GM21390 (cell line): ENCODE measurements around the gene TCEA2.
"Not testable (repeated sequence)": the region's sequence is repeated elsewhere in the genome, so short reads cannot be mapped to it uniquely, and the experiment has no call there.

ENCODE experiments used
- ATAC-seq: cut with Tn5 transposase; IDR thresholded peaks from one replicate; pipeline ENCODE4 v1.9.1; 2021; ENCODE audit not compliant: unreplicated experiment

Gene TCEA2

GRCh38 chr20:64077094-64077493 lies 14.1 kb downstream of the TCEA2 start:
- ATAC-seq, result no peak

GRCh38 chr20:64077541-64077875 lies 14.5 kb downstream of the TCEA2 start:
- no peak for ATAC-seq

- no peak for ATAC-seq
These were observed 15.0 kb downstream of the TCEA2 start for GRCh38 chr20:64077876-64078551.

- ATAC-seq, result no peak
These were observed 15.9 kb downstream of the TCEA2 start for GRCh38 chr20:64078934-64079272.

GRCh38 chr20:64079273-64080012 lies 16.4 kb downstream of the TCEA2 start, which contains the start of gene RGS19:
Gene RGS19 (minus strand): TSS chr20:64079518. CDS start chr20:64076886, 2,632 bp downstream.
- no peak for ATAC-seq

GRCh38 chr20:64080013-64080812 lies 17.2 kb downstream of the TCEA2 start, which contains the start of gene OPRL1:
Gene OPRL1 (plus strand): TSS chr20:64080082. CDS start chr20:64092721, 12,639 bp downstream.
- no peak for ATAC-seq

GRCh38 chr20:64080813-64081623 lies 18.0 kb downstream of the TCEA2 start:
- ATAC-seq, result no peak

- no peak for ATAC-seq
These were observed 18.6 kb downstream of the TCEA2 start for GRCh38 chr20:64081624-64081964.

GRCh38 chr20:64082126-64082731 lies 19.2 kb downstream of the TCEA2 start:
- ATAC-seq, result no peak

GRCh38 chr20:64082820-64083377 lies 19.9 kb downstream of the TCEA2 start:
- ATAC-seq, result no peak

GRCh38 chr20:64083378-64083803 lies 20.4 kb downstream of the TCEA2 start:
- no peak for ATAC-seq

- ATAC-seq, result no peak
These were observed 21.0 kb downstream of the TCEA2 start, which contains the start of gene LKAAEAR1 for GRCh38 chr20:64083804-64084684. Gene LKAAEAR1 (minus strand): TSS chr20:64084398. CDS start chr20:64084219, 179 bp downstream.

GRCh38 chr20:64084685-64085152 lies 21.7 kb downstream of the TCEA2 start:
- no peak for ATAC-seq

GRCh38 chr20:64086801-64087200 lies 23.8 kb downstream of the TCEA2 start:
- ATAC-seq, result no peak

- ATAC-seq, result not testable (repeated sequence)
These were observed 24.3 kb downstream of the TCEA2 start for GRCh38 chr20:64087226-64087825.

- ATAC-seq, result not testable (repeated sequence)
These were observed 25.6 kb downstream of the TCEA2 start for GRCh38 chr20:64088586-64088985.

- ATAC-seq, result no peak
These were observed 27.2 kb downstream of the TCEA2 start for GRCh38 chr20:64090165-64090564.

- ATAC-seq, result no peak
These were observed 28.3 kb downstream of the TCEA2 start for GRCh38 chr20:64091340-64091739.

- ATAC-seq, result no peak
These were observed 28.8 kb downstream of the TCEA2 start for GRCh38 chr20:64091770-64092169.
